Testis (tissue), 3 donors: ENCODE data around the gene APOA5. TPM values are rescaled to one million over a fixed set of nuclear protein-coding genes. Genes with fewer than 3 reads are reported as not detected.

ENCODE experiments used
- DNase-seq: peaks from one replicate; pipeline ENCODE4 v3.0.0-alpha.2; 2019
- H3K27ac ChIP-seq, 2 donors: fragments of 200-600 bp; sonication (generic); one replicate each; pipeline ENCODE4 v1.5.1; 2019
- H3K27me3 ChIP-seq: fragments of 200-600 bp; sonication (generic); one replicate; pipeline ENCODE4 v1.5.1; 2019
- H3K36me3 ChIP-seq: fragments of 200-600 bp; sonication (generic); one replicate; pipeline ENCODE4 v1.5.1; 2017; ENCODE audit warnings: low read depth; ENCODE audit errors: missing control alignments
- H3K4me1 ChIP-seq: fragments of 200-600 bp; sonication (generic); one replicate; pipeline ENCODE4 v1.5.1; 2019
- H3K4me3 ChIP-seq, 2 donors: fragments of 200-600 bp; sonication (generic); one replicate each; pipeline ENCODE4 v1.5.1; 2017 to 2019
- H3K9me3 ChIP-seq: fragments of 200-600 bp; sonication (generic); one replicate; pipeline ENCODE4 v1.5.1; 2017
- CTCF ChIP-seq, 3 experiments: fragments of 450-650 bp in 2 of 3; fragments of 200-600 bp in 1 of 3; sonication (generic) in 1 of 3; IDR thresholded peaks; one replicate each; pipeline ENCODE4 v1.5.1; 2016 to 2019; ENCODE audit warnings: antibody characterized with exemption in 3 of 3, mild to moderate bottlenecking in 2 of 3, moderate library complexity in 1 of 3
- POLR2A ChIP-seq: fragments of 450-650 bp; IDR thresholded peaks from one replicate; pipeline ENCODE4 v1.6.1; 2017; ENCODE audit warnings: antibody characterized with exemption, mild to moderate bottlenecking, moderate library complexity
- WGBS, 2 donors: methylation state at CpG; one replicate each; pipeline ENCODE4 v1.1.5; 2018; 5-methylcytosine and 5-hydroxymethylcytosine counted together
- intact Hi-C: fragments of 100-400 bp; cut with DNase I; formaldehyde crosslinking; loops from one replicate; pipeline ENCODE4 v1.15.1; 2023; ENCODE audit warnings: low total_unique reads
- polyA plus RNA-seq: library from polyadenylated mRNA; stranded (reverse); fragments of 350-450 nt; fragmentation: Illumina TruSeq; extraction: RNeasy Lipid Tissue Mini Kit (QIAGEN cat#74804); gene quantifications from one replicate; pipeline ENCODE4 v1.2.3, GENCODE V29; 2014; ENCODE audit warnings: low read depth, low replicate concordance; ENCODE audit not compliant: insufficient read depth
- total RNA-seq, 2 donors: library from RNA; depleted of rRNA; stranded (reverse); fragments of >200 nt; gene quantifications; one replicate each; pipeline ENCODE4 v1.2.3, GENCODE V29; 2016

Gene APOA5
- total and polyA plus RNA-seq, 3 donors from 2014 or later, result 0.24 TPM; not detected in 2

DNA sequence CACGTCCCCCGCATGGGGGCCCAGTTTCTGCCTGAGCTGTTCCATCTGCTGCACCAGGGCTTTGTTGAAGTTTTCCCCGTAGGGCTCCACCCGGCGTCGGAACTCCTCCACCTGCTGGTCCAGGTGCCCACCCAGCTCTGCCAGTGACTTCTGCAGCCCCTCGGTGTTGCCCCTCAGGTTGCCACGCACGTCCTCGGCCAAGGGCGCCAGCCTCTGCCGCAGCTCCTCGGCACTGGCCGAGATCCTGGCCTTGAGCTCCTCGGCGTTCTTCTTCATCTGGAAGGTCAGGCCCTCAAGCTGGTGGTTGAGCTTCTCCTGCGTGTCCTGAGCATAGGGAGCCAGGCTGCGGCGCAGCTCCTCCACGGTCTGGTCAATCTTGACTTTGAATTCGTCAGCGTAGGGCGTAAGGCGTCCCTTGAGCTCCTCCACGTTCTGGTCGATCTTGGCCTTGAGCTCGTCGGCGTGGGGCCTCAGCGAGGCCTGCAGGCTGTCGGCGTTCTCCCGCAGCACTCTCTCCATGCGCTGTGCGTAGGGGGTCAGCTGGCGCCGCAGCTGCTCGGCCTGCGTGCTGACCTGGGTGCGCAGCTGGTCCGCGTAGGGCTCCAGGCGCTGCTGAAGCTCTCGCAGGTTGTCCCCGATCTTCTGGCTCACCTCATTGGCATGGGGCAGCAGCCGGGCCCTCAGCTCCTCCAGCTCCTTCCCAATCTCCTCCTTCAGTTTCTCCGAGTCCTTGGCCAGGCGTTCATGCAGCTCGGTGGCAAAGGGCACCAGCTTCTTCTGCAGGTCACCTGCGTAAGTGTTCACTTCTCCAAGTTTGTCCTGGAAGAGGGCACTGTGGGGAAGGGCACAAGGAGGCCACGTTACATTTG lies 29.6 kb upstream of the APOA5 start:
- H3K9me3 ChIP-seq, result no peaks in the 10 kb centered on the region
- H3K4me1 ChIP-seq, result no peaks in the 10 kb centered on the region
- no peaks in the 10 kb centered on the region for H3K36me3 ChIP-seq
- H3K4me3 ChIP-seq, result no peak overlapping the region
- WGBS, 2 donors, result 92 to 95% methylated on average over 32 to 51 of the region's 51 CpGs
- no peak overlapping the region for H3K27ac ChIP-seq
- intact Hi-C loops, result no loop called here
- DNase-seq, result no peak
- H3K27me3 ChIP-seq, result no peaks in the 10 kb centered on the region
- TF ChIP-seq CTCF (IDR thresholded peaks at IDR 0.05), result no peak
- no peak for TF ChIP-seq POLR2A

DNA sequence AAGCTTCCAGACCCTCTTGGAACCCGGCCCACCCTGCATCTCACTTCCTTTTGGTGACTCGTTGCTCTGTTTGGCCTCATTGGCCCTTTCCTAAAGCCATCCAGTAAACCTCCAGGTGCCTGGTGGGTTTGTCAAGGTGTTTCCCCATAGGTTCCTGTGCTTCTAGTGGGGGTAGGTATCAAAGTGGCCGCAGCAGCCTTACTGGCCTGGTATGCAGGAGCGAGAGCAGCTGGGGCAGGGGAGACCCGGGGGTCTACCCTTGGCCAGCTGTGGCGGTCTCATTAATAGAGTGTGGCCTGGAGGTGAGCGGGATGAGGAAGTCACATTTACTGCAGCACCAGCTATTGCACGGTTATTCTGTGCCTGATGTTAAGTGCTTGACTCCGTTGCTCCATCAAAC lies 27.4 kb upstream of the APOA5 start:
- intact Hi-C loops, result no loop called here

DNA sequence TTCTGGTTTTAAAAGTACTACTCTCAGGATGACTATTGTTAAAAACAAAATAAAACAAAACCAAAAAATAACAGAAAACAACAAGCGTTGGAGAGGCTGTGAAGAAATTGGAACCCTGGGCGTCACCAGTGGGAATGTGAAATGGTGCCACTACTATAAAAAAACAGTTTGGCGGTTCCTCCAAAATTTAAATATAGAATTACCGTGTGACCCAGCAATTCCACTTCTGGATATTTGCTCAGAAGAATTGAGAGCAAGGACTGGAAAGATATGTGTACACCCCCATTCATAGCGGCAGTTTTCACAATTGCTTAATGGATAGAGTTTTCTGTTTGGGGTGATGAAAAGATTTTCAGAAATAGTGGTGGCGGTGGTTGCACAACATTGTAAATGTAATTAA lies 22.8 kb upstream of the APOA5 start:
- Histone ChIP-seq H3K9me3 (no peaks in the 10 kb centered on the region), H3K27me3 (no peaks in the 10 kb centered on the region), H3K4me3 (no peak overlapping the region), H3K27ac (no peak overlapping the region), H3K4me1 (no peaks in the 10 kb centered on the region), H3K36me3 (no peaks in the 10 kb centered on the region)
- TF ChIP-seq CTCF (IDR thresholded peaks at IDR 0.05) (no peak), POLR2A (no peak)
- intact Hi-C loops, result no loop called here
- WGBS, 2 donors, result 89 to 93% methylated on average over 6 of the region's 6 CpGs
- no peak for DNase-seq

More for the DNA sequence above, 27.4 kb upstream of the APOA5 start:
- H3K36me3 ChIP-seq, result no peaks in the 10 kb centered on the region
- no peak overlapping the region for H3K27ac ChIP-seq
- H3K27me3 ChIP-seq, result no peaks in the 10 kb centered on the region
- WGBS, 2 donors, result 91 to 97% methylated on average over 9 of the region's 9 CpGs
- DNase-seq, result no peak
- H3K9me3 ChIP-seq, result no peaks in the 10 kb centered on the region
- no peaks in the 10 kb centered on the region for H3K4me1 ChIP-seq
- H3K4me3 ChIP-seq, result no peak overlapping the region
- TF ChIP-seq POLR2A, result no peak
- no peak for TF ChIP-seq CTCF (IDR thresholded peaks at IDR 0.05)

DNA sequence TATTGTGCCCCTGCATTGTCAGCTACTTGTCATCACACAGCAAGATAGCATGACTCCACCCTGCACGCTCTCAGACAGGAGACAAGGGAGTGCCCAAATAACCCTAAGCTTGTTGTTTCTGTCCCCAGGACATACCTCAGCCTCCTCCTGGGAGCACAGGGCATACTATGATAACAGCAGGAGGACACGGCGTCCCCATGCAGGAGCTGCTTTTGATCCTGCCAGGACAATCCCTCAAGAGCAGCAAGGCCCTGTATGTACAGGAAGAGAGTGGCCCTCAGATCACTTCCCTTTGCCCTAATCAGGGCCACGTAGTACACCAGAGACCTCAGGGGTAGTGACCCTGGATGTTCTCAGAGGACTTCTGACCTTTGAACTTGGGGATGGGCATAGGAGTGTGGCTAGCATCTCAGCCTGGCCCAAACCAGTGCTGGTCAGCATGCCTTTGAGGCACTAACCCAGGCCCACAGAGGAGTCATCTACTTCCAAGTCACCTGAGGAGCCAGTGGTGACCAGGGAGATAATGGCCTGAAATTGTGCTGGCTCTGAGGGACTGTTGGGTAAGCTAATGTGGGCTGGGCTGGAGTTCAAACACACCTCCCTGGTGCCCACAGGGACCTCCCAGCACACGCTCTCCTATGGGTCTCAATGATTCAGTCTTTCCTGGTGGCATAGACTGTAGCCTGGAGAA lies 22.2 kb upstream of the APOA5 start:
- intact Hi-C loops, result no loop called here
- no peak for DNase-seq

More for the DNA sequence above, 22.2 kb upstream of the APOA5 start:
- Histone ChIP-seq H3K27ac (no peak overlapping the region), H3K27me3 (no peaks in the 10 kb centered on the region), H3K9me3 (no peaks in the 10 kb centered on the region), H3K4me3 (no peak overlapping the region), H3K36me3 (no peaks in the 10 kb centered on the region), H3K4me1 (no peaks in the 10 kb centered on the region)
- 55 to 75% methylated on average over 4 to 5 of the region's 5 CpGs for WGBS, 2 donors
- TF ChIP-seq CTCF (IDR thresholded peaks at IDR 0.05) (no peak), POLR2A (no peak)
